SU-DHL-6 (cell line): ENCODE data around the gene KRTAP5-2.

Experiments used
- H2AFZ ChIP-seq: fragments of 200-600 bp; sonication (generic); 2 replicates; pipeline ENCODE4 v1.6.1; 2014; ENCODE audit warnings: low read depth, mild to moderate bottlenecking, moderate library complexity, mixed read lengths, antibody characterized with exemption, low read length; ENCODE audit not compliant: severe bottlenecking
- H3F3A ChIP-seq: fragments of 200-600 bp; shearing (Covaris generic); 2 replicates; pipeline ENCODE4 v1.6.0; 2016; ENCODE audit warnings: antibody characterized with exemption, mild to moderate bottlenecking; ENCODE audit not compliant: insufficient read depth
- H3K27ac ChIP-seq: fragments of 200-600 bp; sonication (generic); 2 replicates; pipeline ENCODE4 v1.5.1; 2016; ENCODE audit warnings: low read depth, mild to moderate bottlenecking, low read length, moderate library complexity, mixed read lengths
- H3K27me3 ChIP-seq: fragments of 200-600 bp; sonication (generic), shearing (Covaris generic); 2 replicates; pipeline ENCODE4 v1.6.0; 2014; ENCODE audit warnings: mild to moderate bottlenecking, low read length
- H3K36me3 ChIP-seq: fragments of 200-600 bp; sonication (generic); 2 replicates; pipeline ENCODE4 v1.6.1; 2014; ENCODE audit warnings: mild to moderate bottlenecking, low read length, mixed read lengths
- H3K4me2 ChIP-seq: fragments of 300-600, 200-600 bp; shearing (Covaris generic), sonication (generic); 2 replicates; pipeline ENCODE4 v1.6.0; 2014; ENCODE audit warnings: low read length, low read depth, mild to moderate bottlenecking; ENCODE audit not compliant: poor library complexity, severe bottlenecking
- H3K4me3 ChIP-seq: fragments of 200-600 bp; sonication (generic); 2 replicates; pipeline ENCODE4 v1.5.1; 2014; ENCODE audit warnings: antibody characterized with exemption, low read length, mild to moderate bottlenecking, mixed read lengths; ENCODE audit not compliant: insufficient read depth, poor library complexity, severe bottlenecking
- H3K79me2 ChIP-seq: fragments of 200-600 bp; sonication (generic); 2 replicates; pipeline ENCODE4 v1.6.1; 2014; ENCODE audit warnings: mild to moderate bottlenecking, low read length, moderate library complexity; ENCODE audit not compliant: insufficient read depth
- H3K9ac ChIP-seq: fragments of 200-600 bp; sonication (generic); 2 replicates; pipeline ENCODE4 v1.7.0; 2014; ENCODE audit warnings: mild to moderate bottlenecking, low read length
- H3K9me2 ChIP-seq: fragments of 200-600 bp; sonication (generic); replicated peaks from 2 replicates; pipeline ENCODE4 v1.6.1; 2014; ENCODE audit warnings: low read length; ENCODE audit not compliant: insufficient read depth
- H3K9me3 ChIP-seq: fragments of 200-600 bp; sonication (generic); 2 replicates; pipeline ENCODE4 v1.6.1; 2014; ENCODE audit warnings: low read length, mixed read lengths; ENCODE audit not compliant: insufficient read depth
- H4K20me1 ChIP-seq: fragments of 200-600 bp; sonication (generic); 2 replicates; pipeline ENCODE4 v1.6.1; 2014; ENCODE audit warnings: low read depth, mild to moderate bottlenecking, antibody characterized with exemption, low read length, moderate library complexity, mixed read lengths
- EZH2phosphoT487 ChIP-seq: fragments of 200-600 bp; sonication (generic), shearing (Covaris generic); conservative IDR thresholded peaks from 2 replicates; pipeline ENCODE4 v1.6.1; 2018; ENCODE audit warnings: mild to moderate bottlenecking, antibody characterized with exemption, low read length, moderate library complexity, mixed read lengths
- TF ChIP-seq, protein P1 (sequence below): fragments of 200-600 bp; sonication (generic); IDR thresholded peaks from one replicate; pipeline ENCODE4 v1.5.1; 2017; ENCODE audit warnings: antibody characterized with exemption, mild to moderate bottlenecking, low read length, moderate library complexity; ENCODE audit not compliant: insufficient read depth, poor library complexity, severe bottlenecking

KRTAP5-2 gene

DNA sequence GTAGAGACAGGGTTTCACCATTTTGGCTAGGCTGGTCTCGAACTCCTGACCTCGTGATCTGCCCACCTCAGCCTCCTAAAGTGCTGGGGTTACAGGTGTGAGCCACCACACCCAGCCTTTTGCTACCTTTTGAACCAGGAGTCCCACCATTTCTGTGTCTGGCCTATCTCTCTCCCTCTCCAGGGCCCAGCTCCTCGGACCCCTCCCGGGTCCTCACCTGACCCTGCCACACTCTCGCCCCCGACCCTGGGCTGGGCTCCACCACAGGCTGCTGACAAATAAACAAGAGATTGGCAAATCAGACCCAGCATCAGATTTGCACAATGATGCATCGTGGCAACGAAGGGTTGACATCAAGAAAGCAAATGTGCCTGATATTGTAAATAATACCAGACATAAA is 40.2 kb upstream of the KRTAP5-2 start:
- Histone ChIP-seq H3K27ac (no peak overlapping the region), H3K36me3 (no peaks in the 10 kb centered on the region), H3K27me3 (no peaks in the 10 kb centered on the region)

DNA sequence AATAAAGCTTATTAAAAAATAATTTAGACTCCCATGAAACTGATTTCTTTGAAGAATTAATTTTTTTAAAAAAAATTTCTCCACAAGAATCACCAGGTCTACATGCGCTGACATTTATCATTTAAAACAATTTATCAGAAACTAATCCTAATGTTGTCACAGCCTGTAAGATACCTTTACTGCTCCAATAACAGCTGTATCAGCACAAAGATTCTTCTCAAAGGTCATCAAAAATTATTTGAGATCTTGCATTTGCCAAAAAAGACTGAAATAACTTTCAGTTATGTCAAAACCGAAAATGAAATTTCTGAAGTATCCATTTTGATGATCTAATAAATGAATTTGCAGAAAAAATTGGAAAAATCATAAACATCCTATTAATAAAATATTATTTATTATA is 39.5 kb upstream of the KRTAP5-2 start:
- Histone ChIP-seq H3K36me3 (no peaks in the 10 kb centered on the region), H3K9me3 (no peaks in the 10 kb centered on the region), H4K20me1 (no peaks in the 10 kb centered on the region), H3K27me3 (no peaks in the 10 kb centered on the region), H3F3A (no peaks in the 10 kb centered on the region), H3K4me2 (no peak overlapping the region), H2AFZ (no peak overlapping the region), H3K9ac (no peak overlapping the region), H3K9me2 (no peaks in the 10 kb centered on the region), H3K27ac (no peak overlapping the region), H3K4me3 (no peak overlapping the region), H3K79me2 (no peaks in the 10 kb centered on the region)
- TF ChIP-seq, protein P1, sequence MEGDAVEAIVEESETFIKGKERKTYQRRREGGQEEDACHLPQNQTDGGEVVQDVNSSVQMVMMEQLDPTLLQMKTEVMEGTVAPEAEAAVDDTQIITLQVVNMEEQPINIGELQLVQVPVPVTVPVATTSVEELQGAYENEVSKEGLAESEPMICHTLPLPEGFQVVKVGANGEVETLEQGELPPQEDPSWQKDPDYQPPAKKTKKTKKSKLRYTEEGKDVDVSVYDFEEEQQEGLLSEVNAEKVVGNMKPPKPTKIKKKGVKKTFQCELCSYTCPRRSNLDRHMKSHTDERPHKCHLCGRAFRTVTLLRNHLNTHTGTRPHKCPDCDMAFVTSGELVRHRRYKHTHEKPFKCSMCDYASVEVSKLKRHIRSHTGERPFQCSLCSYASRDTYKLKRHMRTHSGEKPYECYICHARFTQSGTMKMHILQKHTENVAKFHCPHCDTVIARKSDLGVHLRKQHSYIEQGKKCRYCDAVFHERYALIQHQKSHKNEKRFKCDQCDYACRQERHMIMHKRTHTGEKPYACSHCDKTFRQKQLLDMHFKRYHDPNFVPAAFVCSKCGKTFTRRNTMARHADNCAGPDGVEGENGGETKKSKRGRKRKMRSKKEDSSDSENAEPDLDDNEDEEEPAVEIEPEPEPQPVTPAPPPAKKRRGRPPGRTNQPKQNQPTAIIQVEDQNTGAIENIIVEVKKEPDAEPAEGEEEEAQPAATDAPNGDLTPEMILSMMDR = no peak
- no peak for TF ChIP-seq EZH2phosphoT487

More for the DNA sequence above, 40.2 kb upstream of the KRTAP5-2 start:
- Histone ChIP-seq H3K79me2 (no peaks in the 10 kb centered on the region), H3F3A (no peaks in the 10 kb centered on the region), H3K4me2 (no peak overlapping the region), H3K9ac (no peak overlapping the region), H2AFZ (no peak overlapping the region), H3K9me3 (no peaks in the 10 kb centered on the region), H3K9me2 (no peaks in the 10 kb centered on the region), H4K20me1 (no peaks in the 10 kb centered on the region), H3K4me3 (no peak overlapping the region)
- TF ChIP-seq EZH2phosphoT487 = no peak
- TF ChIP-seq, protein P1 = no peak

DNA sequence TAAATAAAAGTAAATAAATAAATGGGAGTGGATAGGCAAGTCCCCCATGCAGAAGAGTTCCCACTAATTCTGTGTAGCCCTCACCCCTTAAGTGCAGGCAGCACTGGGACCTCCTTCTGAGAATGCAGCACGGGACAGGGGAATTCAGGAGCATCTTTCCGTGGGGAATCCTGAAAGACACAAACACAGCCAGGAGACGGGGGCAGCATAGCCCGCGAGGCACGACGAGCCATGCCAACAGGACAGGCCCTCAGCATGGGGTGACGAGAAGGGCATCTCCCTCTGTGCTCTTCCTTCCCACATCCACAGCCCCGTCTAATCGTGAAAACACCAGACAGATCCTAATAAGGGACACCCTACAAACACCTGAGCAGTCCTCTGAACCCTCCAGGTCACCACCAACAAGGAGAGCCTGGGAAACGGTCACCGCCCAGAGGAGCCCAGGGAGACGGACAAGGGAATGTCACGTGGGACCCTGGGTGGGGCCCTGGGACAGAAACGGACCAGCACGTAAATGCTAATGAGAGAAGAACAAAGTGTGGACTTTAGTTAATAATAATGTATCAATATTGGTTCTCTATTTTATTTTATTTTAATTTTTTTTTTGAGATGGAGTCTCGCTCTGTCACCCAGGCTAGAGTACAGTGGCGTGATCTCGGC is 38.3 kb upstream of the KRTAP5-2 start:
- TF ChIP-seq, protein P1 = no peak
- no peak for TF ChIP-seq EZH2phosphoT487
- H3K9me3 ChIP-seq = no peaks in the 10 kb centered on the region
- H2AFZ ChIP-seq = no peak overlapping the region
- no peak overlapping the region for H3K9ac ChIP-seq
- no peaks in the 10 kb centered on the region for H3K79me2 ChIP-seq
- H3K4me2 ChIP-seq = no peak overlapping the region
- H3K27me3 ChIP-seq = no peaks in the 10 kb centered on the region
- H3K9me2 ChIP-seq = no peaks in the 10 kb centered on the region
- no peaks in the 10 kb centered on the region for H3F3A ChIP-seq
- H3K27ac ChIP-seq = no peak overlapping the region
- H3K36me3 ChIP-seq = no peaks in the 10 kb centered on the region
- H3K4me3 ChIP-seq = no peak overlapping the region
- no peaks in the 10 kb centered on the region for H4K20me1 ChIP-seq
